Measurements from ENCODE around the gene IL6.
"Not testable (repeated sequence)": the region's sequence is repeated elsewhere in the genome, so short reads cannot be mapped to it uniquely, and the experiment has no call there.

IL6 gene

GRCh38 chr7:22707026-22707691 is 19.8 kb upstream of the IL6 start:
- not testable (repeated sequence) for DNase-seq (ENCODE audit: insufficient read length, low spot score)

GRCh38 chr7:22708214-22708613 is 18.8 kb upstream of the IL6 start:
- FAIRE-seq; DNase-seq (ENCODE audit: insufficient read length, low spot score): not testable (repeated sequence)

More at GRCh38 chr7:22707026-22707691, 19.8 kb upstream of the IL6 start:
- not testable (repeated sequence) for FAIRE-seq

GRCh38 chr7:22708677-22709061 is 18.3 kb upstream of the IL6 start:
- DNase-seq (ENCODE audit: insufficient read length, low spot score); FAIRE-seq: not testable (repeated sequence)

DNA sequence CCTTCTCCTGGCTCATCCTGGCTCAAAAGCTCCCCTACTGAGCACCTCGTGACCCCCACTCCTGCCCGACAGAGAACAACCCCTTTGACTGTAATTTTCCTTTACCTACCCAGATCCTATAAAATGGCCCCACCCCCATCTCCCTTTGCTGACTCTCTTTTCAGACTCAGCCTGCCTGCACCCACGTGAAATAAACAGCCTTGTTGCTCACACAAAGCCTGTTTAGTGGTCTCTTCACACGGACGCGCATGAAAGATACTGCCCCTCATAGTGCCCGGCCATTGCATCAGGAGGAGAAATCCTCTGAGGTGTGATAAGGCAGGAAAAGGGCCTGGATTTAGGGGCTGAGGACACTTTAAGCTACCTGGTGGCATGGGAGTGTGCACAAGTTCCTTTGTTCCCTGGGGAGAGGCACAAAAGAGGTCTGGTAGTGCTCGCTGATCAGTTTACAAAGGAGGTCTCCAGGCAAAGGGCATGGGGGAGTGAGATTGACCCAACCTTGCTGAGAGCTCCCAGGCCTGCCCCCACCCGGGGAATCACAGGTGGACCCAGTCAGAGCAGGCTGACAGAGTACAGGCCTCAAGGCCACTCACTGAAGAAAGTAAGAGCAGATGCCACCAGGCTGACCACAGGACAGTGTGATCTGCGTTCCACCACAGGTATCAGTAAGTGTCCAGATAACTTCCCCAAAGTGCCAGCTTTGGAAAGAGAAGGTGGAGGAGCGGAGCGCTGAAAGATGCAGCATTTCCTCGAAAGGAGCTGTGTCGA is 17.8 kb upstream of the IL6 start:
- not testable (repeated sequence) for DNase-seq (ENCODE audit: insufficient read length, low spot score)
- FAIRE-seq, result peak; percentile 75

DNA sequence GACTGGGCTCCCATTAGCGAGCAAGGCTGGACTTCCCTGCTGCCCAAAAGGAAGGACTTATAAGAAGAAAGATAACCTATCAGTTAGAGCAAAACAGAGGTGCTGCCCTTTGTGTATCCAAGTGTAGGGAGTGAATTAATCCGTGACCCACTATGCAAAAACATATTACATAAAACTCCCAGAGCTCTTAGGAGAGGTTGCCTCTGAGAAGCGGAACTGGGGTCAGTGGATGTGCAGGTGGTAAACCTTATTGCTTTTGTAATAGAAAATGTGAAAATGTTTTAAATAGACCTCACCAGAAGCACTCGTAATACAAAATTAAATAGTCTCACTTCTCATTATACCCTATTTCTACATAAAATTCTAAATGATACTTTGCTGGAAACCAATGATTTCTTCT is 17.1 kb upstream of the IL6 start:
- TF ChIP-seq SPI1 (IDR thresholded peaks at IDR 0.05; ENCODE audit: low read depth, low read length) (peak; percentile 72), TAF1 (IDR thresholded peaks at IDR 0.05; ENCODE audit: low read depth, low read length) (no peak), POLR2AphosphoS5 (IDR thresholded peaks at IDR 0.05; ENCODE audit: low read depth, low read length) (no peak), POU2F2 (IDR thresholded peaks at IDR 0.05; ENCODE audit: low read depth, low read length) (no peak)
- FAIRE-seq, result no peak

DNA sequence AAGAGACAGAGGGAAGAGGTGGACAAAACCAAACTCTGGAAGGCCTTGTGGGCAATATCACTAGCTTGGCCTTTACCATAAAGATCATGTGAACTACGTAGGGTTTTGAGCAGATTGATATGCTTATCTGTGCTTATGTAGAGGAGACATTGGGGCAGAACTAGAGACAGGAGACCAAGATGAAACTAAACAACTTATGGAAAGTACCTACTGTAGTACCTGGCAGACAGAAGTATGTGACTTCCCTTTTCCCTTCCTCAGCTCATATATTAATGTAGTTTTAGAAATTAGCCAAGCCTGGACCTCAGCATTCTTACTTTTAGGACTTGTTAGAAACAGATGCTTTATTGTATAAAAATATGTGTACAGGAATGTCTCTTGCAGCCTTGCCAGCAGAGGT is 14.0 kb upstream of the IL6 start:
- DNase-seq (ENCODE audit: insufficient read length, low spot score) (no peak), FAIRE-seq (peak; percentile 71)
- TF ChIP-seq POLR2AphosphoS5 (IDR thresholded peaks at IDR 0.05; ENCODE audit: low read depth, low read length) (no peak), SPI1 (IDR thresholded peaks at IDR 0.05; ENCODE audit: low read depth, low read length) (peak; percentile 81)

More for the DNA sequence above, 17.1 kb upstream of the IL6 start:
- DNase-seq (ENCODE audit: insufficient read length, low spot score), result no peak

GRCh38 chr7:22713463-22713862 is 13.5 kb upstream of the IL6 start:
- FAIRE-seq, result no peak
- TF ChIP-seq TAF1 (IDR thresholded peaks at IDR 0.05; ENCODE audit: low read depth, low read length) (no peak), POLR2AphosphoS5 (IDR thresholded peaks at IDR 0.05; ENCODE audit: low read depth, low read length) (no peak), POLR2A (IDR thresholded peaks at IDR 0.05; ENCODE audit: low read depth, low read length) (no peak), POU2F2 (IDR thresholded peaks at IDR 0.05; ENCODE audit: low read depth, low read length) (no peak), SPI1 (IDR thresholded peaks at IDR 0.05; ENCODE audit: low read depth, low read length) (no peak), PAX5 (IDR thresholded peaks at IDR 0.05; ENCODE audit: insufficient read depth, low read length, severe bottlenecking) (no peak)
- DNase-seq (ENCODE audit: insufficient read length, low spot score), result no peak

DNA sequence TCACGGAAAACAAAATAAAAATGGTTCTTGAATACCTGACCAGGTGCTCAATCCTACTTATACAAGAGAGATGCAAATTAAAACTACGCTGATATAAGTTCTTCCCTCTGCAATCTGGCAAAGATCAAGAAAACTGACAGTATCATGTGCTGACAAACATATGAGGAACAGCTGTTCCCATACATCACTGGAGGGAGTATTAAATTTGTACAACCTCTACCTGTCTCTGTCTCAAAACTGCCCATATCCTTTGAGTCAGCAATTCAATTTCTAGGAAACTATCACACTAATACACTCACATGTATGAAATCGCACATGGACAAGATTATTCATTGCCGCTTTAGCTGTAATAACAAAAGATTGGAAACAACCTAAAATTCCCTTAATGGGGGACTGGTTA is 11.0 kb upstream of the IL6 start:
- DNase-seq (ENCODE audit: insufficient read length, low spot score), result no peak
- FAIRE-seq, result no peak

GRCh38 chr7:22717760-22718159 is 9.2 kb upstream of the IL6 start:
- TF ChIP-seq POLR2A (IDR thresholded peaks at IDR 0.05; ENCODE audit: low read depth, low read length), result no peak
- no peak for DNase-seq (ENCODE audit: insufficient read length, low spot score)
- FAIRE-seq, result no peak

More for the DNA sequence above, 11.0 kb upstream of the IL6 start:
- TF ChIP-seq POLR2A (IDR thresholded peaks at IDR 0.05; ENCODE audit: low read depth, low read length) (no peak), POU2F2 (IDR thresholded peaks at IDR 0.05; ENCODE audit: low read depth, low read length) (no peak), POLR2AphosphoS5 (IDR thresholded peaks at IDR 0.05; ENCODE audit: low read depth, low read length) (no peak), SPI1 (IDR thresholded peaks at IDR 0.05; ENCODE audit: low read depth, low read length) (no peak), PAX5 (IDR thresholded peaks at IDR 0.05; ENCODE audit: insufficient read depth, low read length, severe bottlenecking) (no peak), TAF1 (IDR thresholded peaks at IDR 0.05; ENCODE audit: low read depth, low read length) (no peak)

DNA sequence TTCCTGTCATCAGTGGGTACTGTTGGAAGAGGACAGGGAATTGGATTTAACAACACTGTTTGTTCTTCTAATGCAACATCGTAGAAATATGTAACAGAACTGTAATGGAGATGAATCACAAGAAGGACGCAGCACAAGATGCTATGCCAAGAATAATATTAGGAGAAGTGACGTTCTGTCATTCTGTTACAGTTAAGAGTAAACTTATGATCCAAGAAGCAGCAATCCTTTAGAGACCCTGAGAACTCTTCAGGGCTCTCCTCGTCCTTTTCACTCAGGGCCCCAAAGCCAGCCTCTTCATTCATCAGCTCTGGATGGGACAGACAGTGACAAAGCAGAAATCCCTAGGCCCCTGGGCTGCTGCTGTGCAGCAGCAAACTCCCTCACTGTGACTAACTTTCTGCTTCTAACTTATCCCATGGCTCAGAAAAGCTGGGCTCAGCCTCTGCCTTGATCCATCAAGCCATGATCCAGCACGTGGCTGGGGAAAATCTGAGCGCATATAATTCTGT is 8.7 kb upstream of the IL6 start:
- TF ChIP-seq SPI1 (IDR thresholded peaks at IDR 0.05; ENCODE audit: low read depth, low read length) (no peak), TAF1 (IDR thresholded peaks at IDR 0.05; ENCODE audit: low read depth, low read length) (no peak), POLR2A (IDR thresholded peaks at IDR 0.05; ENCODE audit: low read depth, low read length) (no peak), POU2F2 (IDR thresholded peaks at IDR 0.05; ENCODE audit: low read depth, low read length) (no peak), POLR2AphosphoS5 (IDR thresholded peaks at IDR 0.05; ENCODE audit: low read depth, low read length) (no peak), PAX5 (IDR thresholded peaks at IDR 0.05; ENCODE audit: insufficient read depth, low read length, severe bottlenecking) (no peak)
- FAIRE-seq (no peak), DNase-seq (ENCODE audit: insufficient read length, low spot score) (no peak)

GRCh38 chr7:22718911-22719420 is 8.0 kb upstream of the IL6 start:
- no peak for FAIRE-seq
- TF ChIP-seq POLR2AphosphoS5 (IDR thresholded peaks at IDR 0.05; ENCODE audit: low read depth, low read length) (no peak), POU2F2 (IDR thresholded peaks at IDR 0.05; ENCODE audit: low read depth, low read length) (no peak), TAF1 (IDR thresholded peaks at IDR 0.05; ENCODE audit: low read depth, low read length) (no peak), POLR2A (IDR thresholded peaks at IDR 0.05; ENCODE audit: low read depth, low read length) (no peak), PAX5 (IDR thresholded peaks at IDR 0.05; ENCODE audit: insufficient read depth, low read length, severe bottlenecking) (no peak), SPI1 (IDR thresholded peaks at IDR 0.05; ENCODE audit: low read depth, low read length) (no peak)
- no peak for DNase-seq (ENCODE audit: insufficient read length, low spot score)
